Stimulated activated CD8-positive, alpha-beta memory T cell treated with anti-CD3 and anti-CD28 coated beads, Interleukin-4, amount 100 ng/mL, for 48 hours (primary cell): ENCODE data around the gene CCN6.

Experiments
- DNase-seq: peaks from one replicate; pipeline ENCODE4 v3.0.0-alpha.2; 2020

Gene CCN6

DNA sequence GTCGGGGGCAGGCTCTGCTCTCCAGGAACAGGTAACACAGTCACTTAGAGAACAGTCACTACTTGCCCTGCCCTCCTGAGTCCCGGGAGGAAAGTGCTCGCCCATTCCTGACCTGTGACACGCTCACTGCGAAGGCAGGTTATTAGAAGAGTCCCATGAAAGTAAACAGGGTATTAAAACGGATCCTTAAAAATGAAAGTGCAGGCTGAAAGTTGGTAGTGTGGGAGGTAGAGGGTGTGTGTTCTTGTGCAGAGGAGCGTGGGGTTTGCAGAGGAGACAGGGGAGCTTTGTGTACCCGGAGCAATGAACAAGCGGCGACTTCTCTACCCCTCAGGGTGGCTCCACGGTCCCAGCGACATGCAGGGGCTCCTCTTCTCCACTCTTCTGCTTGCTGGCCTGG is at the start of gene CCN6:
Gene CCN6 (plus strand): TSS at position 104 of the 400 bp plus-strand sequence. CDS start 254 bp downstream, at position 358.
- no peak for DNase-seq

DNA sequence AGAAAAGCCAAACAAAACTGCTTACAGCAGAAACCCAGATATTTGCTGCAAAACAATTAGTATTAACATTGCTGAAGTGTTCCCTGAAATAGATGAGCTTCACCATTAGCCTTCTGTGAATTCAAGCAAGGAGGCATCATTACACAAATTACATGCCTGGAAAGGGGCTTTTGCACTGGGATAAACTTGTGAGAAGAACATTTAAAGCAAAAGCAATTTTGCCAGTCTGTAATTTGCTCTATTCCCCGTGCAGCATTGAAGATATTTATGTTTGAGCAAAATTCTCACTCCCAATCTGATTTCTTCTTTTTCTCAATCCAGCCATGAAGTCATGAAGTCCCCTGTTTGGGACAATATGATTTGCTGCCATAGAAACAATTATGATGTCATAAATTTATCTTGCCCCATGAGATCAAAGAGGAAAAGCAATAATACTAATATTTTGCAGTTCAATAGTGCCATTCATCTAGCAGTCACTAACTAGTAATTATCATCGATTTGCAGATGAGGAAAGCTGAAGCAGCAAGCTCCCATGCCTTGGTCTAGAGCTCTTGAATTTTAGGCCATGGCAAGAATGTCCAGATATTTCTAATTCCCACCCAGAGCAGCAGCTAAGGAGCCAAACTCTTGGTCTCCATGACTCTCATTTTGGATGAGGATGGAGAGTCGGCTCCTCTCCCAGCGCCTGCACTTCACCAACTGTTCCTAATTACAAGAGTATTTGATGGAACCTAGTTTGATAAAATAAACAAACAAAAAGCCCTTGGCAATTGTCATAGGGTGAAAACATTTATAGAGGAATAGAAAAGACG is 49.5 kb upstream of the CCN6 start:
- no peak for DNase-seq

DNA sequence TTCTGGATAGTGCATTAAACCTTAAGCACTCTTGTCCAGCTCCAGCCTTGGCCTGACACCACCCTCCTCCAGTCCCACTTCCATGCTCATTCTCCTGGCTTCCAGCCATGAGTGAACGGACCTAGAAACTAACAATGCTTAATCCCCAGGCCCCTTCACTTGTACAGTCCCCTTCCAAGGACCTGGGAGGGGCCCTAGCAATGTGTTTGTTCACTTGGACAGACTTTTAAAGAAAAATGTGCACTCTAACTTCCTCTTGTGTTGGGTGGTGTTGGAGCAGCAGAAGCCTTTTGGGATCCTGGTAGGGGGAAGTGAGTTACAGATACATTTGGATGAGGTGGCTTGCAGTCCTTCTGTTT is 48.9 kb upstream of the CCN6 start:
- no peak for DNase-seq

DNA sequence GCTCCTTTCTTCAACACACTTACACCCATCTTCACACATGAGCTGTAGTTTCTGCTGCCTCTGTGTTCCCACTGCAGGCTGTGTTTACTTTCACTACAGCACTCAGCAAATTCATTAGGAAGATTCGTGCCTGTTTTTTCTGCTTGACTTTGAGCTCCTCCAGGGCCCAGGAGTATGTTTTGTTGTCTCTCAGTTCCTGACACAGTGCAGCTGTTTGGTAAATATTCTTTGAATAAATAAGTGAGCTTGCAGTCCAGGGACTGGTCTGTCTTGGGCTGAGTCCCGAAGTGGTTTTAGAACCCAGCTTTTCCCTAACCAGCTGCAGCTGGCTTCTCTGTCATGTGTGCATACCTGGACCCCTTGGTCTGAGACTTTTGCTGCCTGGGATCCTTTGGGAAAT is 46.6 kb upstream of the CCN6 start:
- no peak for DNase-seq

DNA sequence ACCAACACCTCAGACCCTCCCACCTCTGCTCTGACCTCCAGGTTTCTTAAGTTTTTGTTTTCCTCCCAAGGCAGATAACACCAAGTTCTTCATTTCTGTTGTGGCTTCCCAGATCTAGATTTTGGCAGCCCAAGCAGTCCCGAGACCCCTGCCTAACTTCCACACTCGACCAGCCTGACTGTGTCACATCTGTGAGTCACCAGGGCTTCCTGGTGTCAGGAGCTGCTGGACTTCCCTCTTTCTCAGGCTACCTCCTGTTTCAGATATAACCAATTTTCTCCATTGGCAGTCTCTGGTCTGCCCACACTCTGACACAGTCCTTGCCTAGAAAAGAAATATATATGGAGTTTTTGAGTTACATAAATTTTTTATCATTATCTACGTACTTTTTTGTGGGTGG is 46.1 kb upstream of the CCN6 start:
- no peak for DNase-seq

DNA sequence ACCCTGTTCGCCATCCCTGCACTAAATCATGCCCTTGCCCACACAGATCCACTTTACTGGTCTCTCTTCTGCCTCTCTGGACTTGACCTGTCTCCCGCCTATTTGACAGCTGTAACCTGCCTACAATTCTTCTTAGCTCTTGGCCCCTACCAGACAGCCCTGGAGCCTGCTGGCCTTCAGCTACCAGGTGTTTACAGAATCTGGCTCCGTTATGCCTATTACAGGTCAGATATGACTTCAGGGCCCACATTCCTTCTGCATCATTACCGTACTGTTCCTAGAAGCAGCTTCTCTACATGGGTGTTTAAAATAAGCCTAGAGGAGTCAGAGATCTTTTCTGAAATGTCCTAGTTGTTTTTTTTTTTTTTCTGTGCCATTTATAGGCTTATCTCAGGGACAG is 45.4 kb upstream of the CCN6 start:
- no peak for DNase-seq

DNA sequence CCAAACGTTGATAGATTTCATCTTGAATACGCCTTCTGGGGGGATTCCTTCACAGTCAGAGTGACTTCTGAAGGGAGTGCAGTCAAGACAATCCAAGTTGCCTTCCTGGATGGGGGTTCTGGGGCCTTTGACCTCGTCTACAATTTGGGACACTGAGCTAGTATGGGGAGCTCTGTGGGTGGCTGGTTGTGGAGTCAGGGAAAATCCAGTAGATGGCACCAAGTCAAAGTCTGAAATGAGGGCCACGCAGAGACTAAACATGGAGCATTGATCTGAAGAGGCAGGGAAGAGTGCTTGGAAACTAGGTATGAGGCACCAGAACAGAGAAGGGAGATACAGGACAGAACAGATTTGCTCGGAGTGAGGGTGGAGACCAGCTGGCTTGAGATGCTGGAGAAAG is 43.6 kb upstream of the CCN6 start:
- no peak for DNase-seq

DNA sequence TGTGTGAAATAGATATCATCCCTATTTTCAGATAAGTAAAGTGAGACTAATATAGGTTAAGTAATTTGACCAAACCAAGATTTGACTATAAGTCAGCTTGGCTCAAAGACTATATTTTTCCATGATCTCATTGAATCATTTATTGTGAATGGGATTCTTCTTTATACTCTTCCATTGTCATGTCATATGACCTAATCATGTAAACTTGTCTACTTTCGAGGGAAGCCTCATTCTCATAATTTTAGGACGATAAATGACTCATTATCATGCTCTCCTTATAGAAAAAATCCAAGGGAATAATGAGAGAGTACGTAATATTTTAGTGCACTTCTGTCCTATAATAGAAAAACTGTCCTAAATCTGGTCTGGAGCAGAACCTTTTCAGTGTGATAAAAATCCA is 40.9 kb upstream of the CCN6 start:
- no peak for DNase-seq

DNA sequence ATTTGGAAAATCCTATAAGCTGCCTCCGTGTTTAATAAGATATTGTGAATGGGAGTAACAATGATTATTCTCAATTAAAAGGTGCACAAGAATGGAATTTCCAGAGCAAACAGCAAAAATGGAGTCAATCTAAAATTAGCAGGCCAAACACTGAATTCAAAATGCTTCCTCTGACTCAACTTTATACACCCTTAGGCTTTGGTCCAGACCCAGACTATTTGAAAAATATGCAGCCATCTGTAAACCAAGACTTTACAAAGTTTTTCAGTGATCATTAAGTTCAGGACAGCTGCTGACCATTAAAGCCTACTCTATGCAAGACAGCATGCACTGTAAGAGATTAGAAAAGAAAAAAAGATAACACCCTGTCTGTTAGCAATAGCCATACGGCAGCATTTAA is 39.4 kb upstream of the CCN6 start:
- no peak for DNase-seq

DNA sequence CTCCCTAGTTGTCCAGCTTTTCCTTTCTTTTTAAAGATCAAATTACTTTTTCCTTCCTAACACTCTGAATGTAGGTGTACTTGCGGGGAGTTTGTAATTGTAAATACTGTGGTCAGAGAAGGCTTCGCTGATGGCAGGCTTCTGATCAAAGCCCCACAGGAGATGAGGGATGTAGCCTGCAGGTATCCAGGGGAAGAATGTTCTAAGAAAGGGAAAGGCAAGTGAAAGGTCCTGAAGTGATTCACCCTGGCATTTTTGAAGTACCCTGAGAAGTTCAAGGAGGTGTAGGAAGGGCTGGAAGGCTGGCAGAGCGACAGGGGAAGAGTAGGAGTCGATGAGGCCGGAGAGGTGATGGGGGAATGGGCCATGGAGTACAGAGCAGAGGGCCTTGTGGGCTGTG is 38.2 kb upstream of the CCN6 start:
- DNase-seq = no peak

DNA sequence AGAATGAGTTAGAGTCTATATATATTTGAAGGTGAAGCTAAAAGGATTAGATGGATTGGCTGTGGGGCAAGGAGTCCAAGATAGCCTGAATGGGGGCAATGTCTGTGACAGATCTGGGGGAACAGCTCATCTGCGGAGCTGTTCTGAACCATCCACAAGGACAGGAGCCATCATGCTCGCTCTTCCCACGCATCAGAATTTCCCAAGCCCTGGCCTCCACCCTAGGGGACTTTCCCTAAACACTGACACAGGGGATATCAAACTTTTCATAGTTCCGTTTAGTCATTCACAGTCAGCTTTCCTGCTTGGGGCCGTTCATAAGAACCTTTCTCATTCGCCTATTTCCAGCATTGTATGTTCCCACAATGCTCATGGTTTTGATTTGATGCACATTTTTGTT is 37.6 kb upstream of the CCN6 start:
- DNase-seq = peak; percentile 76

DNA sequence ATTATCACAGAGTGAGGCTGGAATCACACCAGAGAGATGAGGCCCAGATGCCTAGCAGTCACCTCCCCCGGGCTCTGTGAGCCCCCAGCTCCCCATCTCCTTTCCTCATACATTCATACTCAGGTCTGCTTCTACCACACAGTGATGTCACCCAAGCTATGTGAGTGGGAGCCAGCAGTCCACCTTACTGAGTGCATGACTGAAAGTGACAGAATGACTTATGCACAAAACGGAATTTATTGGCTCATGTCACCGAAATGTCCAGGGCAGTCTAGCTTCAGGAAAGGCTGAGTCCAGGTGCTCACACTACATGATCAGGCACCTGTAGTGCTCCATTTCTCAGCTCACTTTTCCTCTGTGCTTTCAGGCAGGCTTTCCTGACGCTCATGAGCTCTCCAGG is 36.7 kb upstream of the CCN6 start:
- DNase-seq = peak; percentile 64

DNA sequence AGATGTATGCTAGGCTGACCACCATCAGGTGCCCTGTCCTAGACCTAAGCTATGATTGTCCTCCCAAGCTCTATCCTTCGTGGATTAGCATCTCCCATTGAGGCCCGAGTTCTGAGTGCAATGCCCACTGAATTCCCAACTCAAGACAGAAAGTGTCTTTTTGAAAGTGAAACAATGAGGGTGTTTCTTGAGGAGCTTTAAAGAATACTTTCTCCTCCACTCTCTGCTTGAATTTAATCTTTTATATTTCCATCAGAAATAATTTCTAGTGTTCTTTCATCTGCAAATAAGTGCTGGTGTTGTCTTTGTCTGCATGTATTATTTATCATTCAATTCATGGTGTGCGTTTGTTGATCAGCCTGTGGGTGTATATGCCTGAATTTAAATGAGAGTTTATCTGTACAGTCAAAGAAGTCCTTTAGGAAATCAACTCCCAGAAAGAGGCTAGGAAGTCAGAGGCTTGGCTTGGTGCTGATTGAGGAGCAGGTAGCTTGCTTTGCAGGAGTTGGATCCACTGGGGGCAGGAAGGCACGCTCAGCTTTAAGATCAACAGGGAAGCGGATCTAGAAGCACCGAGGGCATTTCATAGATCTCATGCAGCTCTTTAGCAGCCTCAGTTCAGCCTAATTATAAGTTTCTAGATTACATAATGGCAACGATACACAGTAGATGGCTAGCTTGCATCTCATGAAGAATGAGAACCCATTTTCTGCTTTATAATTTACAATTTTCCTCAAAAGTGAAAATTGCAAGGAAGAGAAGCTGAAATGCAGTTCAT is 36.0 kb upstream of the CCN6 start:
- no peak for DNase-seq

DNA sequence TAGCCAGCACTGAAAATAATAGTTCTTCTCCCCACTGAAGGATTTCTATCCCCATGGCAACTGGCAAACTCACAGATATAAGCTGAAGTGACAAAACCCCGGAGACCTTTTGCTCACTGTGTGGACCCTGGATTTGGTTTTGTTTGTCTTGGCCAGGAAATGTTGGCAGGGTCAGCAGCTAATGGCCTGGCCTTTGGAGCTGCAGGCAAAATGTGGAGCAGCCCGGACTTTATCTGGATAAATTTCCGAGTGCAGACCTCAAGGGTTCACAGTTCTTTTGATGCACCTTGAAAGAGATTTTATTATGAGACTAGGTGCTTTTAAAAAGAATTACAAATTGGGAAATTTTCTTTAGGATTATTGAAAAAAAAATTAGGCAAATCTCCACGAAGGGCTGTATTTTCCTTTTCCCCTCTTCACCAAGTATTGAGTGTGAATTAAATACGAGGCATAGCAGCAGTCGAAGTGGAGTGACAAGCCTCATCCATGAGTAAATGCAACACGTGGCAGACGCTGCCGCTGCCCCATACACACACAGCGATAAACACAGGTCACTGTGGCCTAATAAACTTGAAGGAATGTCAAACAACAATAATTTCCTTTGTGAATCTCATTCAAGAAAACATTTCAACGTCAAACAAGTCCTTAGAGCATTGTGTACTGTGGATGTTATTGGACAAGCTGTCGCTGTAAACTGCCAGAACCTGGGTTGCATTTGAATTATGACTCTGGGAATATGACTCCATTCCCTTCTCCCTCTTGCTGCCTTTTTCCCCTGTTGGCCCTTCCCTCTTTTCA is 35.1 kb upstream of the CCN6 start:
- DNase-seq = no peak

DNA sequence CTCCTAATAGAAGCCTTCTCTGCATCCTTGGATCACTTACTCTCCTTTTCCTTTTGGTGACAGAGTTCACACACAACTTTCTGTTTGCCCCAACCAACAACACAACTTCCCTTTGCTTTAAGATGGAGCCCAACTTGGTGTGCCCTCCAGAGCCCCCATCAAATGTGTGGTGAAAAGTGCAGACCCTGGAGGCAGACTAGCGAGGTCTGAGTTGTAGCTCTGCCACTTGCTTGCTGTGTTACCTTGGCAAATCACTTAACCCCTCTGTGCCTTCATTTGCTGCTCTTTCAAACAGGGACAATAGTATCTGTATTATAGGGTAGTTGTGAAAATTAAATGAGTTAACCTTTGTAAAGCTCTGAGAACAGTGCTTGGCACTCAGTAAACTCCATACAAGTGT is 34.3 kb upstream of the CCN6 start:
- no peak for DNase-seq

DNA sequence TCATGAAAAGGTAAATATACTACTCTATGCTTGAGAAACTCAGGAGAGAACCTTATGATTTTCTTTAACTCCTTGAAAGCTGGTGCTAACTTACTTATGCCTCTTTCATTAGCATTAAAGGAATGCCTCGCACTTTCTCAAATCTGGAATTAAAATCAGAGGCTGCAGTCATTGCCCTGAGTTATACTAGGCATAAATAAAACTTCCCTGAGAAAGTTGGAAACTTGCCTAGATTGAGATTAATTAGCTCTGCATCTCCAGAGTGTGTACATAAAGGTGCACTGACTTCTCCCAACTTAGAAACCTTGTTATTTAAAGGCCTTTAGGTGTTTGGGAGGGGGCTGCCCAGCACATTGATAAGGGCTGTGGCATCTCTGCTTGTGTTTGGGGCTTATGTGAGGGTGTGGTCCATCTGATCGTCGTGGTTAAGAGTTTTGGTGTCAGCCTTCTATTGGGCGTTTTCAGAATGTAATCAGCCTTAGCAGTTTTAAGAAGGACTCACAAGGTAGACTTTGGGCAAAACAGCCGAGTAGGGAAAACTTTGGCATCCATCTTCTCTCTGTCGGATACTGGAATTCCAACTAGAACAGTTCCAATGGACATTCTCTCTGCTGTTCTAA is 32.1 kb upstream of the CCN6 start:
- no peak for DNase-seq

DNA sequence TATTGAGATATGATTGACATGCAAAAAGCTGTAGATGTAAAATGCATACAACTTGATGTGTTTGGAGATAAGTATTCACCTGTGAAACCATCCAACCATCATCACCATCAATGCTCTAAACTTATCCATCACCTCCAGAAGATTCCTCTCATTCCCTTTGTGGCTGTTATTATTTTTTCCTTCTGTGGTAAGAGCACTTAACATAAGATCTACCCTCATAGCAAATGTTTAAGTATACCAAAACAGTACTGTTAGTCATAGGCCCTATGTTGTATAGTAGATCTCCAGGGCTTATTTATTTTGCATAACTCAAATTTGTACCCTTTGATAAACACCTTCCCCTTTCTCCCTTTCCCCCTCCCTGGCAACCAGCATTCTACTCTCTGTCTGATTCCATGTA is 31.2 kb upstream of the CCN6 start:
- DNase-seq = no peak

DNA sequence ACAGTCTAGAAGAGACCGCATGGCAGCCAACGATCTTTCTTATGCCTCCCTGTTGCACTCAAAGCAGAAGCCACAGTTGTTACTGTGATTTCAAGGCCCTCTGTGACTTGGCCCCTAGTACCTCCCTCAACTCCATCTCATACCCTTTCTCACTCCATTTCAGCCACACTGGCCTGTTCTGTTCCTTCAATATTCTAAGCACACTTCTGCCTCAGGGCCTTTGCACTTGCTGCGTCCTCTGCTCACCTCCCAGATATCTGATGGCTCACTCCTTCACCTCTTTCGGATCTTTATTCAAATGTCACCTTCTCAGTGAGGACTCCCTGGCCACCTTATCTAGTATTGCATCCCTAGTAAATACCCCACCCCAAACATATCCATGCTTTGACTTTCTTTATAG is 29.4 kb upstream of the CCN6 start:
- no peak for DNase-seq

DNA sequence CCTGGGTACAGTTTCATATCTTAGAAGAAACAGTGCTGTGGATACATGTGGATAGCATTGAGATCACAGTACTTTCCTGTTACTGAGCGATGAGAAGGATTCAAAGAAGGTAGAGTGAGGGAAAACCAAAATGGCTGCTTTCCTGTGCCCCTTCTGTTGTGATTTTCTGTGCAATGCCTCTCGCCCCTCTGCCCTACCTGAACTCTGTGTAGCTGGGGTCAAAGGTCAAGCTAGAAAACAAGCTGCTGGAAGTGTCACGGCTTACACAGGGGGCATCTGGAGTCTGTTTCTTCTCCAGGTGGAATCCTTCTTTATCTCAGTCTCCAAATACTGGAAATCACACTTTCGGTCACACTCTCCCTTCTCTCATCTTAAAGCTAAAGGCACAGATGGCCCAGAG is 27.0 kb upstream of the CCN6 start:
- no peak for DNase-seq

DNA sequence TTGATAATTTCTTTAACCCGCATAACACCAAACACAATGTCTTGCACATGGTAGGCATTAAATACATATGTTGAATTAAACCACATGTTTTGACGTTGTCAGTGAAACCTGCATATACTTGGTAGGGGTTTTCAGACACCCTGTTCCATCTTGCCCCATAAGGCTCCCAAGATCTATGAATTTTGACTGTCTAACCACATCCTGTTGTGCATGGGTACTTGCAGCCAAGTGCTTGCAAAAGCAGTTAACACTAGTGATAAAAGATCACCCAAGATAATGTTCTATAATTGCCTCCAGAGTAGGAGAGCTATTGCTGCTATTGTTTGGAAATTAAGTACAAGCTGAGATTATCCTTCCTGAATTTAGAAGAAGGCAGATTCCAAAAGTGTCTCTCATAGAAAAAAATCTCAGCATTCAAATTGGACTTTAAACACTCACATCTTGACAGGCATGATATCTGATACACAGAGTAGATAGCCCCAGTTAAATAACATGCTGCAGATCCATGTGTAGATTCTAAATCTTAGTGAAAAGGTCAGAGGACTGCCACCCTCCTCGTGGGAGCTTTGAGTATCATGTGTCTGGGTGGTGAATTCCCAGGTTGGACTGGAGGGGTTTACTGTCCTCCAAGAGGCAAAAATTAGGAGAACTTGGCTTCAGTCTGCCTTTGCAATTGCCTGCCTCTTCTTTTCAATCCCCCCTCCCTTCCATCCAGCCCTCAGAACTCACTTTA is 25.8 kb upstream of the CCN6 start:
- peak; percentile 45 for DNase-seq

DNA sequence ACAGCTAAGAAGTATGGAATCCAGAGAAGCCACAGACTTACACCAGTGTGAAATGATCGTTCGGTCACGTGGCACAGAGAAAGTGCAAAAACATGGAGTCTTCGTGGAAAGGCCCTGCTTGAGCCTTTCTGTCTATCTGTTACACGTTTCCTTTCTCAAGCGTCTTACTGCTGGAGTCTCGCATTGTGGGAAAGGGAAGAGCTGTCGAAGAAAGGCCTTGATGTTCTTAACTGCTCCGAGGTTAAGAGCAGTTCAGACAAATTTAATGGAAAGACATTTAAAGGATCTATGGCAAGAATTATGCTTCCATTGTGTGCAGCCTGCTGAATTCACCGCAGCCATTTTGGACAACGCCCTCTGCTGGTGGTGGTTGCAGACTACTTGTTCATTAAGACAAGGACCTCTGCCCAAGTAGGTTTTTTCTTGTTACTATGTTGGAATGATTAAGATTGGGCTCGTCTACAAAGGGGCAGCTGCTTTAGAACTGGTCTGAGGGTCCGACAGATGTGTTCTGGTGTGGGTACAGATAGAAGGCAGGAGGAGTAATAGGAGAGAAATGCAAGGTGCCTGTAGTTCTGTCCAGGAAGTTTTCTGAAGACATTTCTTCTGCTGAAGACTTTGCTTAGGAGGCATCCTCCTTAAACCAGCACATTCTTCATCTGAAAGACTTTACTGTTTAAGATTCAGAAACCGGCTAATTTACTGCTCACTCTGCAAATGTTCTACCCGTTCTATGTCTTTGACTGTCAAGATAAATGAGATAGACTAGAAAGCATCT is 24.7 kb upstream of the CCN6 start:
- peak; percentile 89 for DNase-seq
